ENCODE results near the gene EPHA7. TPM values are rescaled to one million over a fixed set of nuclear protein-coding genes. Genes with fewer than 3 reads are reported as not detected.

EPHA7 gene
- total RNA-seq, 1 experiment from 2014 or later = 9.5 TPM

- Histone ChIP-seq H2BK120ac (ENCODE audit: low read depth, low read length, poor library complexity, severe bottlenecking) (no peak overlapping the region), H4K20me1 (ENCODE audit: control insufficient read depth, insufficient read depth, insufficient read length) (no peaks in the 10 kb centered on the region), H3K23ac (ENCODE audit: insufficient read length, low read depth, low read length) (no peak overlapping the region), H2BK12ac (ENCODE audit: insufficient read length, low read depth, low read length) (no peak overlapping the region), H2AFZ (ENCODE audit: low read length) (no peak overlapping the region), H3K4ac (ENCODE audit: low read depth, low read length) (no peak overlapping the region), H3K27me3 (ENCODE audit: insufficient read depth, low read length) (no peaks in the 10 kb centered on the region), H2BK20ac (ENCODE audit: low read depth, low read length, poor library complexity, severe bottlenecking) (no peak overlapping the region), H2AK5ac (ENCODE audit: insufficient read length, low read length) (no peak overlapping the region), H3K4me1 (ENCODE audit: insufficient read depth, low read length) (no peaks in the 10 kb centered on the region), H3K27ac (ENCODE audit: insufficient read length, low read depth, low read length) (no peak overlapping the region), H3K56ac (ENCODE audit: insufficient read length, low read depth, low read length) (no peak overlapping the region), H4K8ac (replicated peaks; ENCODE audit: insufficient read length, low read depth, low read length) (no peak overlapping the region), H4K91ac (ENCODE audit: insufficient read length, low read depth, low read length) (no peak overlapping the region), H2BK5ac (ENCODE audit: insufficient read length, low read length) (no peak overlapping the region), H3K4me2 (ENCODE audit: insufficient read depth, insufficient read length, low read length) (no peak overlapping the region), H2BK15ac (ENCODE audit: low read depth, low read length) (no peak overlapping the region), H3K9me3 (ENCODE audit: control insufficient read depth, low read depth, low read length) (no peaks in the 10 kb centered on the region), H3K14ac (ENCODE audit: insufficient read depth, low read length) (no peak overlapping the region), H3K79me1 (ENCODE audit: insufficient read depth, low read depth, low read length, poor library complexity, severe bottlenecking) (no peaks in the 10 kb centered on the region), H3K18ac (ENCODE audit: insufficient read length, low read depth, low read length) (no peak overlapping the region), H3K79me2 (ENCODE audit: insufficient read depth, low read length) (no peaks in the 10 kb centered on the region), H3K23me2 (ENCODE audit: insufficient read length, low read depth, low read length, poor library complexity, severe bottlenecking) (no peaks in the 10 kb centered on the region), H4K5ac (ENCODE audit: insufficient read length, low read depth, low read length) (no peak overlapping the region), H3T11ph (ENCODE audit: low read length) (no peak overlapping the region), H3K9ac (ENCODE audit: extremely low read depth, insufficient read length, low read length) (no peak overlapping the region)
- Mint-ChIP-seq H3K27me3 (ENCODE audit: low read depth) (no peaks in the 10 kb centered on the region), H3K4me3 (no peak overlapping the region), H3K9me3 (no peaks in the 10 kb centered on the region), H3K27ac (no peak overlapping the region), H3K4me1 (peaks cover 26% of the 10 kb centered on the region in 2 experiments), H3K36me3 (ENCODE audit: insufficient read depth in 1 of 3, low read depth in 3 of 3) (no peaks in the 10 kb centered on the region; a peak in 1 of 7 replicates)
- WGBS (ENCODE audit: extremely low coverage, insufficient read length, low lambda C conversion rate) = no CpG with 5 or more reads among the region's 6 CpGs
- peak; percentile 40; the same call in 2 of the 3 replicates for TF ChIP-seq CTCF (conservative IDR thresholded peaks at IDR 0.05)
- DNase-seq = peak; percentile 55
Observed at GRCh38 chr6:93454533-93454932, 35.2 kb upstream of the EPHA7 start.

Data from H9 (cell line).